ENCODE measurements around the gene SIGLECL1. TPM values are rescaled to one million over a fixed set of nuclear protein-coding genes. Genes with fewer than 3 reads are reported as not detected.
"Not testable (repeated sequence)": the region's sequence is repeated elsewhere in the genome, so short reads cannot be mapped to it uniquely, and the experiment has no call there.

Gene SIGLECL1
- not detected in 2 replicates for total RNA-seq (2014; rRNA removed; shearing (Covaris generic))

DNA sequence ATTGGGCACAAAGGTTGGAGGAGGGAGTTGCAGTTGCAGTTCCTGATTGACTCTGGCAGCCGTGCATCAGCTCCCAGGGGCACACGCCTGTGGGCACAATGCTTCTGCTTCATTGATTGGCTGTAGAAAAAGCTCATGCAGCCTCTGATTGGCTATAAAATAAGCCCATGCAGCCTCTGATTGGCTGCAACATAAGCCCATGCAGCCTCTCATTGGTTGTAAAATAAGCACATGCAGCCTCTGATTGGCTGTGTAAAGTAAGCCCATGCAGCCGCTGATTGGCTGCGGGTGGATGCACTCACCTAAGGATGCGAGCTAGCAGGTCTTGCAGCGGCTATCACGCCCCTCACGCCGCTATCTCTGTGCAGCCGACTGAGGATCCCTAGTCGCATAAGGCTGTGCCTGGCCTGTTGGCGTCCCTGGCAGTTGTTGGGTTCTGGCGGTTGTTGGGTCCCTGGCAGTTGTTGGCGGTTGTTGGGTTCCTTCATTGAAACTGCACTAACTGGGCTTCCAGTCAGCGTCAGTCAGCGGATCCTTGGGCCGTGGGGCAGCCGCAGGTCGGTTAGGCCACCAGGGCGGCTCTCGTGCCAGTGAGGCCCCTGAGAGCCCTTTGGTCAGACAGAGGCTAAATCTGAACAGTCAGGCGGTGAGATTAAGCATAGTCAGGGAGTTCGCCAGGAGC is at the start of gene SIGLECL1:
Gene SIGLECL1, plus strand, starts transcription at position 295 of the 682 bp plus-strand sequence. CDS start 12,993 bp downstream, outside the sequence.
- H3K4me3 ChIP-seq, result no peak within 1 kb of the TSS
- H3K9me3 ChIP-seq (replicated peaks), result no peaks in the 10 kb centered on the region
- H3K36me3 ChIP-seq, result no peaks in the 10 kb centered on the region
- no peaks in the 10 kb centered on the region for H3K27me3 ChIP-seq (replicated peaks)
- DNase-seq (ENCODE audit: low read depth in 1 of 2, low spot score in 2 of 2), result no peak
- no peaks in the 10 kb centered on the region for H3K4me1 ChIP-seq (replicated peaks)
- no peak within 1 kb of the TSS for H3K27ac ChIP-seq

GRCh38 chr19:51201712-51202111 is 49.2 kb upstream of the SIGLECL1 start:
- DNase-seq (ENCODE audit: low read depth in 1 of 2, low spot score in 2 of 2), result no peak
- Histone ChIP-seq H3K4me3 (no peak overlapping the region), H3K27me3 (replicated peaks) (peaks cover 11% of the 10 kb centered on the region; the same call in 1 of the 2 replicates), H3K4me1 (replicated peaks) (no peaks in the 10 kb centered on the region), H3K36me3 (no peaks in the 10 kb centered on the region), H3K27ac (no peak overlapping the region), H3K9me3 (replicated peaks) (no peaks in the 10 kb centered on the region)

GRCh38 chr19:51203916-51204315 is 47.0 kb upstream of the SIGLECL1 start:
- DNase-seq (ENCODE audit: low read depth in 1 of 2, low spot score in 2 of 2), result no peak
- Histone ChIP-seq H3K36me3 (no peaks in the 10 kb centered on the region), H3K27me3 (replicated peaks) (peaks cover 11% of the 10 kb centered on the region; the same call in 1 of the 2 replicates), H3K27ac (no peak overlapping the region), H3K4me1 (replicated peaks) (no peaks in the 10 kb centered on the region), H3K4me3 (no peak overlapping the region), H3K9me3 (replicated peaks) (no peaks in the 10 kb centered on the region)

DNA sequence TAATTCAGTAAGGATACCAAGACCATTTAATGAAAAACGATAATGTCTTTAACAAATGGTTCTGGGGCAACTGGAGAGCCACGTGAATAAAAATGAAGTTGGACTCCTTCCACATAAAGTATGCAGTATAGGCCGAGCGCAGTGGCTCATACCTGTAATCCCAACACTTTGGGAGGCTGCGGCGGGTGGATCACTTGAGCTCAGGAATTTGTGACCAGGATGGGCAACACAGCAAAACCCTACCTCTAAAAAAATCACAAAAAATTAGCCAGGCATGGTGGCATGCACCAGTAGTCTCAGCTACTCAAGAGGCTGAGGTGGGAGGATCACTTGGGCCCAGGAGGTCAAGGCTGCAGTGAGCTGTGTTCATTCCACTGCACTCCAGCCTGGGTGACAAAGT is 46.6 kb upstream of the SIGLECL1 start:
- Histone ChIP-seq H3K27me3 (replicated peaks) (peaks cover 11% of the 10 kb centered on the region; the same call in 1 of the 2 replicates), H3K9me3 (replicated peaks) (no peaks in the 10 kb centered on the region), H3K36me3 (no peaks in the 10 kb centered on the region), H3K4me1 (replicated peaks) (no peaks in the 10 kb centered on the region), H3K4me3 (no peak overlapping the region), H3K27ac (no peak overlapping the region)
- no peak for DNase-seq (ENCODE audit: low read depth in 1 of 2, low spot score in 2 of 2)

- Histone ChIP-seq H3K4me3 (no peak overlapping the region), H3K27ac (no peak overlapping the region), H3K27me3 (replicated peaks) (peaks cover 6% of the 10 kb centered on the region; the same call in 1 of the 2 replicates), H3K36me3 (no peaks in the 10 kb centered on the region), H3K9me3 (replicated peaks) (no peaks in the 10 kb centered on the region), H3K4me1 (replicated peaks) (no peaks in the 10 kb centered on the region)
- DNase-seq (ENCODE audit: low read depth in 1 of 2, low spot score in 2 of 2), result no peak
Measured at GRCh38 chr19:51207747-51208146, 43.1 kb upstream of the SIGLECL1 start.

DNA sequence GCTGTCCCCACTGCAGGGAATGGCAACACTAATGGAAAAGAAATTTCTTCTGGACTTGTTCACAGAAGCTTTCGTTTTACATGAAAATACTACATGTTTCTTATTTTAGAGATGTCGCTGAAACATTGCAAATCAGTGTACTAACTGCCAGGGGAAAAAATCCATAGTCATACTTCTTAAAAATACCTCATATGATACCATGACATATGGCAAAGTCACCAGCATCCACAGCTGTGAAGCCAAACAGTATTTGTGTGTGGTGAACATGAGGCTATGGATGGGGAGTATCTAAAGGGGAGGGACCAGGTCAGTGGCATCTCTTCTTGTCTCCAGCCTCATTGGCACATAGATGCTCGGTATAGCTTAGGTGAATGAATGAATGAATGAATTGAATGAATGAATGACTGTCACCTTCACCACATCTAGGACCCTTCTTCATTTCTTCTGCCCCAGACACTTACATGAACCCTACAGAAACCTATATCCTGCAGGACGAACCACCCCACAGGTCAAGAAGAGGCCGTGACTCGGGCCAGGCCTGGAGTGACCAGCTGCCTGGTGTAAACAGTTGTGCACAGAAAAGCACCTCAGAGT is 40.6 kb upstream of the SIGLECL1 start:
- peaks cover 6% of the 10 kb centered on the region; the same call in 1 of the 2 replicates for H3K27me3 ChIP-seq (replicated peaks)
- no peak overlapping the region for H3K27ac ChIP-seq
- no peaks in the 10 kb centered on the region for H3K36me3 ChIP-seq
- no peaks in the 10 kb centered on the region for H3K9me3 ChIP-seq (replicated peaks)
- no peak for DNase-seq (ENCODE audit: low read depth in 1 of 2, low spot score in 2 of 2)
- H3K4me3 ChIP-seq, result no peak overlapping the region
- no peaks in the 10 kb centered on the region for H3K4me1 ChIP-seq (replicated peaks)

DNA sequence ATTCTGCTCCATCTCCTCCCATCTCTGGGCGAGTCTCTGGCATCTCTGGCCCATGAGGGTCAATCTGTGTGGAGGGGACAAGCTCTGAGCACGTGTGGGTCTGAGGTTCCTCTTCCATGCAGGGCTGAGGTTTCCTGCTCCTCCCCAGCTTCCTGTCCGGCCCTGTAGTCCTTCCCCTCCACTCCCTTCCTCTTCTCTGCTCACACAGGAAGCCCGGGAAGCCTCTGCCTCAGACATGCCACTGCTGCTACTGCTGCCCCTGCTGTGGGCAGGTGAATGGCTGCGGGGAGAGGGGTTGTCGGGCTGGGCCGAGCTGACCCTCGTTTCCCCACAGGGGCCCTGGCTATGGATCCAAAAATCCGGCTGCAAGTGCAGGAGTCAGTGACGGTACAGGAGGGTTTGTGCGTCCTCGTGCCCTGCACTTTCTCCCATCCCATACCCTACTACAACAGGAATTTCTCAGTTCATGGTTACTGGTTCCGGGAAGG is 40.0 kb upstream of the SIGLECL1 start:
- not testable (repeated sequence) for DNase-seq (ENCODE audit: low read depth in 1 of 2, low spot score in 2 of 2); H3K27ac ChIP-seq; H3K27me3 ChIP-seq (replicated peaks); H3K36me3 ChIP-seq; H3K4me3 ChIP-seq; H3K9me3 ChIP-seq (replicated peaks); H3K4me1 ChIP-seq (replicated peaks)

- H3K4me3 ChIP-seq, result no peak overlapping the region
- DNase-seq (ENCODE audit: low read depth in 1 of 2, low spot score in 2 of 2), result no peak
- no peaks in the 10 kb centered on the region for H3K9me3 ChIP-seq (replicated peaks)
- H3K4me1 ChIP-seq (replicated peaks), result no peaks in the 10 kb centered on the region
- no peaks in the 10 kb centered on the region for H3K27me3 ChIP-seq (replicated peaks)
- H3K36me3 ChIP-seq, result no peaks in the 10 kb centered on the region
- H3K27ac ChIP-seq, result no peak overlapping the region
Measured at GRCh38 chr19:51211833-51212232, 39.0 kb upstream of the SIGLECL1 start.

- no peak for DNase-seq (ENCODE audit: low read depth in 1 of 2, low spot score in 2 of 2)
Measured at GRCh38 chr19:51219307-51219706, 31.6 kb upstream of the SIGLECL1 start.

GRCh38 chr19:51219971-51220370 is 30.9 kb upstream of the SIGLECL1 start:
- Histone ChIP-seq H3K27ac (no peak overlapping the region), H3K4me3 (no peak overlapping the region), H3K9me3 (replicated peaks) (no peaks in the 10 kb centered on the region), H3K4me1 (replicated peaks) (no peaks in the 10 kb centered on the region), H3K27me3 (replicated peaks) (peaks cover 4% of the 10 kb centered on the region; the same call in 1 of the 2 replicates), H3K36me3 (no peaks in the 10 kb centered on the region)
- DNase-seq (ENCODE audit: low read depth in 1 of 2, low spot score in 2 of 2), result no peak

More at GRCh38 chr19:51219307-51219706, 31.6 kb upstream of the SIGLECL1 start:
- no peaks in the 10 kb centered on the region for H3K4me1 ChIP-seq (replicated peaks)
- no peaks in the 10 kb centered on the region for H3K9me3 ChIP-seq (replicated peaks)
- no peaks in the 10 kb centered on the region for H3K36me3 ChIP-seq
- H3K4me3 ChIP-seq, result no peak overlapping the region
- H3K27me3 ChIP-seq (replicated peaks), result peaks cover 4% of the 10 kb centered on the region; the same call in 1 of the 2 replicates
- H3K27ac ChIP-seq, result no peak overlapping the region

- peaks cover 4% of the 10 kb centered on the region; the same call in 1 of the 2 replicates for H3K27me3 ChIP-seq (replicated peaks)
- DNase-seq (ENCODE audit: low read depth in 1 of 2, low spot score in 2 of 2), result no peak
- H3K27ac ChIP-seq, result no peak overlapping the region
- no peaks in the 10 kb centered on the region for H3K4me1 ChIP-seq (replicated peaks)
- no peak overlapping the region for H3K4me3 ChIP-seq
- H3K9me3 ChIP-seq (replicated peaks), result no peaks in the 10 kb centered on the region
- H3K36me3 ChIP-seq, result no peaks in the 10 kb centered on the region
Measured at GRCh38 chr19:51220996-51221395, 29.9 kb upstream of the SIGLECL1 start.

DNA sequence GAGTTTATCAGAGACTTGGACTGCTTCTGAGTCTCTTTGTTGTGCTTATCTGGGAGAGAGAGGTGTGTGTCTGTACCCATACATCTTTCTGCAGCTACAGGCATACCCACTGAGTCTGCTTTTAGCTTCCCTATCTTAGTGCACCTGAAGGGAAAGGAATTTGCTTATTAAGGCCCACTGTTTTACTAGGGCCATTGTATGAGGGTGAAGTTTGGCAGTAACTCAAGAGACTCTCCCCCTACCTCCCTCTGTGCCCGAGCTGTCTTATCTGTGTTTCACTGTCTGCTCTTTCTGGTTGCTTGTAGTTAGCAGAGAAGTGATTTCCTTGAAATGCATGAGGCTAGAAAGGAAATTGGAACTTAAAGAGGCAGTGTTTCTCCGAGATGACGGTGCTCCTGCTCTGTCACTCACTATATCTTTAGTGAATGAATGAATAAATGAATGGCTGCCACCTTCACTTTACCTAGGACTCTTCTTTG is 26.7 kb upstream of the SIGLECL1 start:
- no peaks in the 10 kb centered on the region for H3K9me3 ChIP-seq (replicated peaks)

DNA sequence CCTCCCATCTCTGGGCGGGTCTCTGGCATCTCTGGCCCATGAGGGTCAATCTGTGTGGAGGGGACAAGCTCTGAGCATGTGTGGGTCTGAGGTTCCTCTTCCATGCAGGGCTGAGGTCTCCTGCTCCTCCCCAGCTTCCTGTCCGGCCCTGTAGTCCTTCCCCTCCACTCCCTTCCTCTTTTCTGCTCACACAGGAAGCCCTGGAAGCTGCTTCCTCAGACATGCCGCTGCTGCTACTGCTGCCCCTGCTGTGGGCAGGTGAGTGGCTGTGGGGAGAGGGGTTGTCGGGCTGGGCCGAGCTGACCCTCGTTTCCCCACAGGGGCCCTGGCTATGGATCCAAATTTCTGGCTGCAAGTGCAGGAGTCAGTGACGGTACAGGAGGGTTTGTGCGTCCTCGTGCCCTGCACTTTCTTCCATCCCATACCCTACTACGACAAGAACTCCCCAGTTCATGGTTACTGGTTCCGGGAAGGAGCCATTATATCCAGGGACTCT is 25.9 kb upstream of the SIGLECL1 start, which contains the start of gene CD33:
Gene CD33, plus strand, starts transcription at position 183 of the 496 bp plus-strand sequence. Its CDS starts 39 bp downstream, at position 222.
- DNase-seq (ENCODE audit: low read depth in 1 of 2, low spot score in 2 of 2); H3K4me1 ChIP-seq (replicated peaks); H3K27ac ChIP-seq; H3K36me3 ChIP-seq; H3K9me3 ChIP-seq (replicated peaks); H3K4me3 ChIP-seq; H3K27me3 ChIP-seq (replicated peaks): not testable (repeated sequence)

More for the DNA sequence above, 26.7 kb upstream of the SIGLECL1 start:
- H3K4me3 ChIP-seq, result no peak overlapping the region
- no peak for DNase-seq (ENCODE audit: low read depth in 1 of 2, low spot score in 2 of 2)
- no peaks in the 10 kb centered on the region for H3K4me1 ChIP-seq (replicated peaks)
- no peaks in the 10 kb centered on the region for H3K36me3 ChIP-seq
- H3K27me3 ChIP-seq (replicated peaks), result peaks cover 4% of the 10 kb centered on the region; the same call in 1 of the 2 replicates
- no peak overlapping the region for H3K27ac ChIP-seq

GRCh38 chr19:51226067-51226466 is 24.8 kb upstream of the SIGLECL1 start:
- Histone ChIP-seq H3K27me3 (replicated peaks) (peaks cover 4% of the 10 kb centered on the region; the same call in 1 of the 2 replicates), H3K36me3 (no peaks in the 10 kb centered on the region), H3K4me3 (no peak overlapping the region), H3K27ac (no peak overlapping the region), H3K4me1 (replicated peaks) (no peaks in the 10 kb centered on the region), H3K9me3 (replicated peaks) (no peaks in the 10 kb centered on the region)
- DNase-seq (ENCODE audit: low read depth in 1 of 2, low spot score in 2 of 2), result no peak
